Measurements from ENCODE around the gene KYNU.

DNA sequence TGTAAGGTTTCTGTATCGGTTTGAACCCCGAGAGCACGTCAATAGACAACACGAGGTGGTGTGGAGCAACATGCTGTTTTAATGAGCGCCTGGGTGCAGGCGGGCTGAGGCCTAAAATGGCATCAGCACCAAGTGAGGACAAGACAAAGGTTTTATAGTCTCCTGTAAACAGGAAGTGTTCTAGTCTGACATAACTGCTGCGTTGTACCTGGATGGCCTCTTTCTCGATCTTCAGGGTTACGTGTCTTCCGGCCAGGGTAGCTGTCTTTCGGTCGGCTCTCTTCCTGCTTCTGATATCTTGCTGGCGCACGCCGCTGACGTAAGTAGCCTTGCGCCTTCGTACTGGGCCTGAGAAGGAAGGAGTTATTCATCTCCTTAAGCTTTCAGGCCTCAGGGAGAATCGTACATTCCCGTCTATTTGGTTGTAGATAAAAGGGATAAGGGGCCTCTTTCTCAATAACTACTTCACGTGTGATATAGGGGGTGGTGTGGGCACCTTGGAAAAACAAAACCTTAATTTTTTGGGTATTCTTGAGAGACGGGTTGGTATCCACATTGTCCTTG, 53.5 kb downstream of the KYNU start:
- TF ChIP-seq CTCF (IDR thresholded peaks at IDR 0.05; ENCODE audit: low read depth, low read length, poor library complexity, severe bottlenecking): no peak
- no peak for TF ChIP-seq EZH2phosphoT487 (IDR thresholded peaks at IDR 0.05; ENCODE audit: borderline replicate concordance, low read length)
